ENCODE results near the gene PPDPF. TPM values are rescaled to one million over a fixed set of nuclear protein-coding genes. Genes with fewer than 3 reads are reported as not detected.
"Not testable (repeated sequence)": the region's sequence is repeated elsewhere in the genome, so short reads cannot be mapped to it uniquely, and the experiment has no call there.

Gene PPDPF
- total RNA-seq, 1 donor, result 85.4 TPM

DNA sequence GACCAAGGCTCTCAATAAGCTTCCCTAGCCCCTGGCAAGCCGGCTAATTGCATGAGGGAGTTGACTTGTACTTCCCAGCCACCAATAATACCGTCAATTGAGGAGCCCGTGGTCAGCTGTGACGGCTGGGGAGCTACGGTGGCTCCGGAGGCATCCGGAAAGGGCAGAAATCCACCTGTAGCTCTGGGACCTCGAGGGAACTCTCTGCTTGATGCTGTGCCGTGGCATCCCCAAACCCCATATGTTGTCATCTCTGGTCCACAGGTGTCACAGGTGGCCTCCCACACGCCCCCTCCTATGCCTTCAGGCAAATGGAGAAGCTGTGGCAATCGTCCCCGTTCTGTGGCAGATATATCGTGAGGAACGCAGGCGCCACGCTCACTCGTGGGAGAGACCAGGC is 42.6 kb upstream of the PPDPF start:
- TF ChIP-seq, protein P1, sequence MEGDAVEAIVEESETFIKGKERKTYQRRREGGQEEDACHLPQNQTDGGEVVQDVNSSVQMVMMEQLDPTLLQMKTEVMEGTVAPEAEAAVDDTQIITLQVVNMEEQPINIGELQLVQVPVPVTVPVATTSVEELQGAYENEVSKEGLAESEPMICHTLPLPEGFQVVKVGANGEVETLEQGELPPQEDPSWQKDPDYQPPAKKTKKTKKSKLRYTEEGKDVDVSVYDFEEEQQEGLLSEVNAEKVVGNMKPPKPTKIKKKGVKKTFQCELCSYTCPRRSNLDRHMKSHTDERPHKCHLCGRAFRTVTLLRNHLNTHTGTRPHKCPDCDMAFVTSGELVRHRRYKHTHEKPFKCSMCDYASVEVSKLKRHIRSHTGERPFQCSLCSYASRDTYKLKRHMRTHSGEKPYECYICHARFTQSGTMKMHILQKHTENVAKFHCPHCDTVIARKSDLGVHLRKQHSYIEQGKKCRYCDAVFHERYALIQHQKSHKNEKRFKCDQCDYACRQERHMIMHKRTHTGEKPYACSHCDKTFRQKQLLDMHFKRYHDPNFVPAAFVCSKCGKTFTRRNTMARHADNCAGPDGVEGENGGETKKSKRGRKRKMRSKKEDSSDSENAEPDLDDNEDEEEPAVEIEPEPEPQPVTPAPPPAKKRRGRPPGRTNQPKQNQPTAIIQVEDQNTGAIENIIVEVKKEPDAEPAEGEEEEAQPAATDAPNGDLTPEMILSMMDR (IDR thresholded peaks at IDR 0.05; ENCODE audit: extremely low read depth, low read depth, low read length), result no peak
- peaks cover 38% of the 10 kb centered on the region for H3K27me3 ChIP-seq (ENCODE audit: insufficient read depth, low read length)
- no peak overlapping the region for H3K4me3 ChIP-seq (ENCODE audit: insufficient read depth, low read length)

DNA sequence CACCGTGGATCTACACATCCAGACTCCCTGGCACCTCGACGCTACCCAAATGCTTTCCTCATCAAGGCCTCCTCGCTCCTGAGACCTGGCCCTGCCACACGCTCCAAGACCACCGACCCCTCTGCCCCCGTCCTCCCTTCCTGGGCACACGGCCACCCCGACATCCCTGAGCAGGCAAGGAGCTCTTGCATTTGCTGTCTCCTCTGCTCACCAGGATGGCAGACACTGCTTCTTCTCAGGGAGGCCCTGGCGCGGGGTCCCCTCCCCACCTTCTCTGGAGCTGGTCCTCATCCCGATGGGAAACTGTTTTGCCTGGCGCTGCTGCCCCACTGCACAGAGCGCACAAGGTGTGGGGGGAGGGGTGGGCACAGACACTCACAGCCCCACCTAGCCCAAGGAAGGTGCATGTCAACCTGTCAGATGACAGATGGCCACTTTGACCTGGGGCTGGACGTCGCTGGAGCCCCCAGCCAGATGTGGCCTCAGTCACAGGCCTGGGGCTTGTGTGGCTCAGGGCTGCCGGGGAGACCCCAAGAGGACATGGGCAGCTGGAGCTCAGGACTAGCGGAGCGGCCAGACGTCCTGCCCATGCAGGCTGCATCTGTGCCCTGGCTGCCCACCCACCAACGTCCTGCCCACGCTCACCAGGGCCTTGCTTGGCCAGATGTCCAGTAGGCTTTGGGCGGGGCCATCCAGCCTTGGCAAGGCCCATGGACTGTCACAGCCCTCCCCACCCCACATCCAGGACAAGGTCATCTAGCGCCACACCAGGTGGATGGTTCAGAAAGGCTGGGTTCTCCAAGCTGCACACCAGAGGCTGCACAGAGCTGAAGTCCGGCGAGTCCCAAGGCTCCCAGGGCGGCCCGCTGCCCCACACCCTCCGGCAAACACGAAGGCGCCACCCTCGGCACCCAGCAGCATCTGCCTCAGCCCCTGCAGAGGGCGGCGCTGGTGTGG is 41.9 kb upstream of the PPDPF start:
- DNase-seq (ENCODE audit: insufficient read length, low spot score, missing footprints), result no peak
- no peak overlapping the region for H3K4me3 ChIP-seq (ENCODE audit: insufficient read depth, low read length)
- H3K4me1 ChIP-seq (ENCODE audit: insufficient read depth, low read length), result no peaks in the 10 kb centered on the region
- no peaks in the 10 kb centered on the region for H3K79me2 ChIP-seq (ENCODE audit: insufficient read depth, low read length)
- H3K9me3 ChIP-seq (ENCODE audit: low read depth, low read length), result no peaks in the 10 kb centered on the region
- peaks cover 36% of the 10 kb centered on the region for H3K27me3 ChIP-seq (ENCODE audit: insufficient read depth, low read length)
- no peak overlapping the region for H3K27ac ChIP-seq (ENCODE audit: low read depth, low read length)
- no peaks in the 10 kb centered on the region for H4K20me1 ChIP-seq (ENCODE audit: insufficient read depth, low read length)
- TF ChIP-seq, protein P1 (IDR thresholded peaks at IDR 0.05; ENCODE audit: extremely low read depth, low read depth, low read length), result no peak
- no peak overlapping the region for H3K4me2 ChIP-seq (ENCODE audit: insufficient read depth, low read length)
- no peak overlapping the region for H2AFZ ChIP-seq (ENCODE audit: low read length)
- H3K36me3 ChIP-seq (ENCODE audit: insufficient read depth, low read length), result no peaks in the 10 kb centered on the region

More for the DNA sequence above, 42.6 kb upstream of the PPDPF start:
- Histone ChIP-seq H3K79me2 (ENCODE audit: insufficient read depth, low read length) (no peaks in the 10 kb centered on the region), H3K27ac (ENCODE audit: low read depth, low read length) (no peak overlapping the region), H3K4me2 (ENCODE audit: insufficient read depth, low read length) (no peak overlapping the region), H3K9me3 (ENCODE audit: low read depth, low read length) (no peaks in the 10 kb centered on the region), H3K4me1 (ENCODE audit: insufficient read depth, low read length) (no peaks in the 10 kb centered on the region), H2AFZ (ENCODE audit: low read length) (no peak overlapping the region), H4K20me1 (ENCODE audit: insufficient read depth, low read length) (no peaks in the 10 kb centered on the region), H3K36me3 (ENCODE audit: insufficient read depth, low read length) (no peaks in the 10 kb centered on the region)
- DNase-seq (ENCODE audit: insufficient read length, low spot score, missing footprints), result no peak

DNA sequence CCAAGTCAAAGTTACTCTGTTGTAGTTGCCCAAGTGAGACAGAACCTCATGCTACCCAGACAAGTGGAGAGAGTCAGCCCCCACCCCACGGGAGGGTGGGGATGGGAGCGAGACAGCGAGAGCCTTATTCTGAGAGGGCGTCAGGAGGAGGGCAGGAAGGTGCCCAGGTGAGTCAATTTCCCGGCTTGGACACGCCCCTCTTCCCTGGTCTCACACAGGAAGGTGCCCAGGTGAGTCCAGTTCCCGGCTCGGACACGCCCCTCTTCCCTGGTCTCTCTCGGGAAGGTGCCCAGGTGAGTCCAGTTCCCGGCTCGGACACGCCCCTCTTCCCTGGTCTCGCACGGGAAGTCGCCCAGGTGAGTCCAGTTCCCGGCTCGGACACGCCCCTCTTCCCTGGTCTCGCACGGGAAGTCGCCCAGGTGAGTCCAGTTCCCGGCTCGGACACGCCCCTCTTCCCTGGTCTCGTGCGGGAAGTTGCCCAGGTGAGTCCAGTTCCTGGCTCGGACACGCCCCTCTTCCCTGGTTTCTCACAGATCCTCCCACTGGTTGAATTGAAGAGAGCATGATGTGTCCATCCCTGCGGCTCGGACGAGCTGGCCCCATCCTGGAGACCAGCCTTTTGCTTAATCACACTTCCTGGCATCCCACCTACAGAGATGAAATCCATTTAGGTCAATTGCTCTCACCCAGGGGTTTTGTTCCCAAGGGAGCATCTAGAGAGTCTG is 40.7 kb upstream of the PPDPF start:
- H3K27me3 ChIP-seq (ENCODE audit: insufficient read depth, low read length), result peaks cover 24% of the 10 kb centered on the region
- H3K36me3 ChIP-seq (ENCODE audit: insufficient read depth, low read length); H2AFZ ChIP-seq (ENCODE audit: low read length); H3K9me3 ChIP-seq (ENCODE audit: low read depth, low read length); H3K4me2 ChIP-seq (ENCODE audit: insufficient read depth, low read length); H3K79me2 ChIP-seq (ENCODE audit: insufficient read depth, low read length); H3K4me1 ChIP-seq (ENCODE audit: insufficient read depth, low read length); H3K4me3 ChIP-seq (ENCODE audit: insufficient read depth, low read length); DNase-seq (ENCODE audit: insufficient read length, low spot score, missing footprints); H4K20me1 ChIP-seq (ENCODE audit: insufficient read depth, low read length); H3K27ac ChIP-seq (ENCODE audit: low read depth, low read length): not testable (repeated sequence)

DNA sequence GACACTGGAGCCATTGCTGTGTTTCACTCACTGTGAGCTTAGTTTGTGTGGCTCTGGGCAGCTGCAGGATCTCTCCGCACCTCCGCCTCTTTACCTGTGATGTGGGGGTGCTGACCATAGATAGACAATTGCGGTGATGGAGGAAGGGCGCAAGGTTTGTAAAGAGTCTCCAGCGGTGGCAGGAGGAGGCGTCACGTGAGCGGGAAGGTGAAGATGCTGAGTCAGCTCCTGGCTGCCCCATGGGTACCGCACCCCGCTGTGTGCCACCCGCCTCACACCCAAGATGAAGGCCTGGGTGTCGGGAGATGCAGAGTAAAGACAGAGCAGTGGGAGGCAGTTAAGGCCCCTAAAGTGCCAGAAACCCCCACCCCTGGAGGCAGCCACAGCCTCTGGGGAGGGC is 39.1 kb upstream of the PPDPF start:
- H3K9me3 ChIP-seq (ENCODE audit: low read depth, low read length), result no peaks in the 10 kb centered on the region
- H2AFZ ChIP-seq (ENCODE audit: low read length), result no peak overlapping the region
- no peak overlapping the region for H3K27ac ChIP-seq (ENCODE audit: low read depth, low read length)
- no peak overlapping the region for H3K4me3 ChIP-seq (ENCODE audit: insufficient read depth, low read length)
- H3K79me2 ChIP-seq (ENCODE audit: insufficient read depth, low read length), result no peaks in the 10 kb centered on the region
- H3K4me1 ChIP-seq (ENCODE audit: insufficient read depth, low read length), result no peaks in the 10 kb centered on the region
- peaks cover 18% of the 10 kb centered on the region for H3K27me3 ChIP-seq (ENCODE audit: insufficient read depth, low read length)
- no peaks in the 10 kb centered on the region for H4K20me1 ChIP-seq (ENCODE audit: insufficient read depth, low read length)
- H3K4me2 ChIP-seq (ENCODE audit: insufficient read depth, low read length), result no peak overlapping the region
- H3K36me3 ChIP-seq (ENCODE audit: insufficient read depth, low read length), result no peaks in the 10 kb centered on the region
- TF ChIP-seq, protein P1 (IDR thresholded peaks at IDR 0.05; ENCODE audit: extremely low read depth, low read depth, low read length), result no peak
- no peak for DNase-seq (ENCODE audit: insufficient read length, low spot score, missing footprints)

All from osteoblast (primary cell).